GM12878 (cell line): ENCODE results near the gene CCDC78.

Experiments
- HDAC6 ChIP-seq: fragments of 200-600 bp; sonication (generic); IDR thresholded peaks from one replicate; pipeline ENCODE4 v1.8.0; 2017; ENCODE audit warnings: antibody characterized with exemption; ENCODE audit not compliant: unreplicated experiment
- MXI1 ChIP-seq: fragments of 150-350 bp; IDR thresholded peaks from 2 replicates; pipeline ENCODE4 v1.6.1; 2011; ENCODE audit warnings: low read depth, mild to moderate bottlenecking, inconsistent platforms, low read length, improper control_type of control experiment
- NR2C2 ChIP-seq: IDR thresholded peaks from 2 replicates; pipeline ENCODE4 v1.6.1; 2011; ENCODE audit warnings: borderline replicate concordance, low read depth; ENCODE audit not compliant: control insufficient read depth, insufficient read length
- SMAD1 ChIP-seq: fragments of 450-650 bp; IDR thresholded peaks from 2 replicates; pipeline ENCODE4 v1.6.1; 2018; ENCODE audit warnings: mild to moderate bottlenecking, low read depth; ENCODE audit not compliant: partially characterized antibody
- TF ChIP-seq, protein P1 (sequence below): fragments of 450-650 bp; formaldehyde crosslinking; IDR thresholded peaks from 2 replicates; pipeline ENCODE4 v1.4.0; 2022; ENCODE audit warnings: mild to moderate bottlenecking, moderate library complexity
- TF ChIP-seq, protein P2 (sequence below), 3 experiments: IDR thresholded peaks in 2 of 3; conservative IDR thresholded peaks in 1 of 3; 2 replicates each; pipeline ENCODE4 v1.5.1; 2011; ENCODE audit warnings: low read depth in 3 of 3, low read length in 3 of 3, mild to moderate bottlenecking in 3 of 3, control low read depth in 2 of 3, moderate library complexity in 2 of 3, inconsistent platforms in 1 of 3, mixed read lengths in 1 of 3; ENCODE audit not compliant: control insufficient read depth in 2 of 3, insufficient read depth in 1 of 3; ENCODE audit errors: extremely low read depth in 1 of 3
- TF ChIP-seq, protein P3 (sequence below): IDR thresholded peaks from 2 replicates; pipeline ENCODE4 v1.6.1; 2012; ENCODE audit warnings: mild to moderate bottlenecking, low read depth, low read length

DNA sequence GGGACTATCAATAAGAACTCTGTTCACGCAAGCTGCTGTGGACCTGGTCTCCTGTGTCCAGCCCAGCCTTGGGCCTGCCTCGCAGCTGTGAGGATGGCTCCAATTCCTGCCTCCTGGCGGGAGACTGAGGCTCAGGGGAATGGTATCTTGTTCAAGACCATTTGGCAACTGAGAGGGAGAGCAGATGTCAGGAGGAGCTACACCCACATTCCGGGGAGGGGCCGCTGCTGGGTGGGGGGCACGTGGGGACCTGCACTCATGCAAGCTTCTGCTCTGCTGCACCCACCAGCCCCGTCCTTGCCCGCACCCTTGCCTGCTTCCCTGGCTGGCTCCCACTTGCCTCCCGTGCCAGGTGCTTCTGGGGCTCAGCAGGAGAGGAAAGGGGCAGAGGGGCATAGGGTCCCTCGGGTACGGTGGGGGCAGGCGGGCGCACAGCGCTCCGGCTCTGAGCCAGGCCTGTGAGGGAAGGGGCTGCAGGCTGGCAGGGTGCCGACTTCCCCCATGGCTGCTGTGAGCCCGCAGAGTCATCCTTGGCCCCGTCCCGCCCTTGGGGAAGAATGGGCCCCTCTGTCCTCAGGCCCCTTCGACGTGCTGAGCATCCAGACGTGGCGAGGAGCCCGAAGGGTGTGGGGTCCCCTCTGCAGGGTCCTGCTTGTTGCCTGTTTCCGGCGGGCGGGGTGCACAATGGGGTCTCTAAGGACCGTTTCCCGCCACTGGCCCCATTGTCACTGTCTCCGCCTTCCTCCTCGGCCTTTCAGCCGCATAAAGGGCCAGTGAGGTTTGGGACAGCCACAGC is 8.6 kb downstream of the CCDC78 start:
- TF ChIP-seq SMAD1 (no peak), MXI1 (no peak), NR2C2 (no peak), HDAC6 (no peak)
- TF ChIP-seq, protein P1, sequence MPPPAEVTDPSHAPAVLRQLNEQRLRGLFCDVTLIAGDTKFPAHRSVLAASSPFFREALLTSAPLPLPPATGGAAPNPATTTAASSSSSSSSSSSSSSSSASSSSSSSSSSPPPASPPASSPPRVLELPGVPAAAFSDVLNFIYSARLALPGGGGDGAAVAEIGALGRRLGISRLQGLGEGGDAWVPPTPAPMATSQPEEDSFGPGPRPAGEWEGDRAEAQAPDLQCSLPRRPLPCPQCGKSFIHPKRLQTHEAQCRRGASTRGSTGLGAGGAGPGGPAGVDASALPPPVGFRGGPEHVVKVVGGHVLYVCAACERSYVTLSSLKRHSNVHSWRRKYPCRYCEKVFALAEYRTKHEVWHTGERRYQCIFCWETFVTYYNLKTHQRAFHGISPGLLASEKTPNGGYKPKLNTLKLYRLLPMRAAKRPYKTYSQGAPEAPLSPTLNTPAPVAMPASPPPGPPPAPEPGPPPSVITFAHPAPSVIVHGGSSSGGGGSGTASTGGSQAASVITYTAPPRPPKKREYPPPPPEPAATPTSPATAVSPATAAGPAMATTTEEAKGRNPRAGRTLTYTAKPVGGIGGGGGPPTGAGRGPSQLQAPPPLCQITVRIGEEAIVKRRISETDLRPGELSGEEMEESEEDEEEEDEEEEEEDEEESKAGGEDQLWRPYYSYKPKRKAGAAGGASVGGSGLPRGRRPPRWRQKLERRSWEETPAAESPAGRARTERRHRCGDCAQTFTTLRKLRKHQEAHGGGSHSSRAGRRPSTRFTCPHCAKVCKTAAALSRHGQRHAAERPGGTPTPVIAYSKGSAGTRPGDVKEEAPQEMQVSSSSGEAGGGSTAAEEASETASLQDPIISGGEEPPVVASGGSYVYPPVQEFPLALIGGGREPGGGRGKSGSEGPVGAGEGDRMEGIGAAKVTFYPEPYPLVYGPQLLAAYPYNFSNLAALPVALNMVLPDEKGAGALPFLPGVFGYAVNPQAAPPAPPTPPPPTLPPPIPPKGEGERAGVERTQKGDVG (CRISPR knock-in tag) = no peak
- TF ChIP-seq, protein P2, sequence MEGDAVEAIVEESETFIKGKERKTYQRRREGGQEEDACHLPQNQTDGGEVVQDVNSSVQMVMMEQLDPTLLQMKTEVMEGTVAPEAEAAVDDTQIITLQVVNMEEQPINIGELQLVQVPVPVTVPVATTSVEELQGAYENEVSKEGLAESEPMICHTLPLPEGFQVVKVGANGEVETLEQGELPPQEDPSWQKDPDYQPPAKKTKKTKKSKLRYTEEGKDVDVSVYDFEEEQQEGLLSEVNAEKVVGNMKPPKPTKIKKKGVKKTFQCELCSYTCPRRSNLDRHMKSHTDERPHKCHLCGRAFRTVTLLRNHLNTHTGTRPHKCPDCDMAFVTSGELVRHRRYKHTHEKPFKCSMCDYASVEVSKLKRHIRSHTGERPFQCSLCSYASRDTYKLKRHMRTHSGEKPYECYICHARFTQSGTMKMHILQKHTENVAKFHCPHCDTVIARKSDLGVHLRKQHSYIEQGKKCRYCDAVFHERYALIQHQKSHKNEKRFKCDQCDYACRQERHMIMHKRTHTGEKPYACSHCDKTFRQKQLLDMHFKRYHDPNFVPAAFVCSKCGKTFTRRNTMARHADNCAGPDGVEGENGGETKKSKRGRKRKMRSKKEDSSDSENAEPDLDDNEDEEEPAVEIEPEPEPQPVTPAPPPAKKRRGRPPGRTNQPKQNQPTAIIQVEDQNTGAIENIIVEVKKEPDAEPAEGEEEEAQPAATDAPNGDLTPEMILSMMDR (IDR thresholded peaks at IDR 0.05 in 2 of 3, conservative IDR thresholded peaks at IDR 0.05 in 1 of 3; ENCODE audit: control insufficient read depth in 2 of 3, extremely low read depth in 1 of 3, insufficient read depth in 1 of 3, low read depth in 3 of 3, low read length in 3 of 3) = no peak
- TF ChIP-seq, protein P3, sequence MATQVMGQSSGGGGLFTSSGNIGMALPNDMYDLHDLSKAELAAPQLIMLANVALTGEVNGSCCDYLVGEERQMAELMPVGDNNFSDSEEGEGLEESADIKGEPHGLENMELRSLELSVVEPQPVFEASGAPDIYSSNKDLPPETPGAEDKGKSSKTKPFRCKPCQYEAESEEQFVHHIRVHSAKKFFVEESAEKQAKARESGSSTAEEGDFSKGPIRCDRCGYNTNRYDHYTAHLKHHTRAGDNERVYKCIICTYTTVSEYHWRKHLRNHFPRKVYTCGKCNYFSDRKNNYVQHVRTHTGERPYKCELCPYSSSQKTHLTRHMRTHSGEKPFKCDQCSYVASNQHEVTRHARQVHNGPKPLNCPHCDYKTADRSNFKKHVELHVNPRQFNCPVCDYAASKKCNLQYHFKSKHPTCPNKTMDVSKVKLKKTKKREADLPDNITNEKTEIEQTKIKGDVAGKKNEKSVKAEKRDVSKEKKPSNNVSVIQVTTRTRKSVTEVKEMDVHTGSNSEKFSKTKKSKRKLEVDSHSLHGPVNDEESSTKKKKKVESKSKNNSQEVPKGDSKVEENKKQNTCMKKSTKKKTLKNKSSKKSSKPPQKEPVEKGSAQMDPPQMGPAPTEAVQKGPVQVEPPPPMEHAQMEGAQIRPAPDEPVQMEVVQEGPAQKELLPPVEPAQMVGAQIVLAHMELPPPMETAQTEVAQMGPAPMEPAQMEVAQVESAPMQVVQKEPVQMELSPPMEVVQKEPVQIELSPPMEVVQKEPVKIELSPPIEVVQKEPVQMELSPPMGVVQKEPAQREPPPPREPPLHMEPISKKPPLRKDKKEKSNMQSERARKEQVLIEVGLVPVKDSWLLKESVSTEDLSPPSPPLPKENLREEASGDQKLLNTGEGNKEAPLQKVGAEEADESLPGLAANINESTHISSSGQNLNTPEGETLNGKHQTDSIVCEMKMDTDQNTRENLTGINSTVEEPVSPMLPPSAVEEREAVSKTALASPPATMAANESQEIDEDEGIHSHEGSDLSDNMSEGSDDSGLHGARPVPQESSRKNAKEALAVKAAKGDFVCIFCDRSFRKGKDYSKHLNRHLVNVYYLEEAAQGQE = no peak
